HG02870 (cell line): ENCODE measurements around the gene NIP7.

ENCODE experiments used
- ATAC-seq: cut with Tn5 transposase; IDR thresholded peaks from one replicate; pipeline ENCODE4 v1.9.1; 2021; ENCODE audit warnings: mild to moderate bottlenecking, moderate library complexity; ENCODE audit not compliant: unreplicated experiment

Gene NIP7

GRCh38 chr16:69384974-69385373 lies 45.4 kb downstream of the NIP7 start:
- ATAC-seq: no peak

- ATAC-seq: no peak
These were observed 47.0 kb downstream of the NIP7 start for GRCh38 chr16:69386596-69386995.
